Skin of body (tissue), 2 donors: ENCODE results near the gene RACGAP1. TPM values are rescaled to one million over a fixed set of nuclear protein-coding genes. Genes with fewer than 3 reads are reported as not detected.
A peak's percentile ranks its signal among the peaks of the same experiment; 100 is the strongest.

Experiments
- DNase-seq: peaks from one replicate; lab custom pipeline; 2025; lab: John Stamatoyannopoulos, UW
- total RNA-seq: library from RNA; depleted of rRNA; stranded (reverse); fragments of >200 nt; gene quantifications from one replicate; pipeline ENCODE4 v1.2.3, GENCODE V29; 2014

RACGAP1 gene, protein sequence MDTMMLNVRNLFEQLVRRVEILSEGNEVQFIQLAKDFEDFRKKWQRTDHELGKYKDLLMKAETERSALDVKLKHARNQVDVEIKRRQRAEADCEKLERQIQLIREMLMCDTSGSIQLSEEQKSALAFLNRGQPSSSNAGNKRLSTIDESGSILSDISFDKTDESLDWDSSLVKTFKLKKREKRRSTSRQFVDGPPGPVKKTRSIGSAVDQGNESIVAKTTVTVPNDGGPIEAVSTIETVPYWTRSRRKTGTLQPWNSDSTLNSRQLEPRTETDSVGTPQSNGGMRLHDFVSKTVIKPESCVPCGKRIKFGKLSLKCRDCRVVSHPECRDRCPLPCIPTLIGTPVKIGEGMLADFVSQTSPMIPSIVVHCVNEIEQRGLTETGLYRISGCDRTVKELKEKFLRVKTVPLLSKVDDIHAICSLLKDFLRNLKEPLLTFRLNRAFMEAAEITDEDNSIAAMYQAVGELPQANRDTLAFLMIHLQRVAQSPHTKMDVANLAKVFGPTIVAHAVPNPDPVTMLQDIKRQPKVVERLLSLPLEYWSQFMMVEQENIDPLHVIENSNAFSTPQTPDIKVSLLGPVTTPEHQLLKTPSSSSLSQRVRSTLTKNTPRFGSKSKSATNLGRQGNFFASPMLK
- total RNA-seq, result 32.4 TPM

DNA sequence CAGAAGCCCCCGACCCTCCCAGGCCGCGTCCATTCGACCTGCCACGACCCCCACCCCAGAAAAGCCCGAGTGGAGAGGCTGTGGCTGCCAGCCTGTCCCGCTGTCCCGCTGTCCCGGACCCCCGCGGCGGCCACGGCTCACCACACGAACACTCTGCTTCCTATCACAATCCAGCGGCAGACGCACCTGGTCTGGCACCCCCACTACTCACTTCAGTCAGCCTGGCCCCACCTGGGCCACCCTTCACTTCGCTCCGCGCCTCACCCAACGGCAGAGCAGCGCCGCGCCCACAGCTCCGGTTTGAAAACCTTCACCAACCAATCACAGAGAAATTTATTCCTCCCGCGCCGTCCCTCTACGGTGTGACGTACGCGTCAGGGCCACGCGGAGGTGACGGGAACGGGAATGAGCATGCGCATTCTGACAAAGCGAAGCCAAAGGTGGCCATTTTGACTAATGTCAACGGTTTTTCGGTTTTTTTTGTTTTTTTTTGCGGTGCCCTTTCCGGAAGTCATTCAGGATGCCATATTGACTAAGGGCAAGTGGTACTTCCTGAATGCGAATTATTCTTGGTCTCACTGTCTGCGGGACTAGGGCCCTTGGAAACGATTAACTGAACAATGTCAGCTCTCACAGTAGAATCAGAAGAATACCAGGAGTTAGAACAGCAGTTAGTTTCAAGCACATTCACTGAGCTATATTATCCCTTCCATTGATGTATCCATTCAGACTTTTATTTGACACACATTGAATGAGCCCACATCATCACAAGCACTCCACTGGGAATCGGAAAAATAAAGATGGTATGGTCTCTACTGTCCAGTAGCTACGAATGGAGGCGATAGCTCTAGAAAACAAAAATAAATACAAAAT is at the start of gene RACGAP1:
Gene RACGAP1 (minus strand): TSS at position 308 of the 873 bp plus-strand sequence. CDS start 8,779 bp downstream, outside the sequence.
- DNase-seq, result peak; percentile 99

DNA sequence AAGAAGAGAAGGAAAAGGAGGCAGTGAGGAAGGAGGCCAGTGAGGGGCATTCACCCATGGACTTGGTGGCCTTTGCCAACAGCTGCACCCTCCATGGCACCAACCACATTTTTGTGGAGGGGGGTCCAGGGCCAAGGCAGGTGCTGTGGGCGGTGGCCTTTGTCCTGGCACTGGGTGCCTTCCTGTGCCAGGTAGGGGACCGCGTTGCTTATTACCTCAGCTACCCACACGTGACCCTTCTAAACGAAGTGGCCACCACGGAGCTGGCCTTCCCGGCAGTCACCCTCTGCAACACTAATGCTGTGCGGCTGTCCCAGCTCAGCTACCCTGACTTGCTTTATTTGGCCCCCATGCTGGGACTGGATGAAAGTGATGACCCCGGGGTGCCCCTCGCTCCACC is 48.4 kb upstream of the RACGAP1 start:
- DNase-seq, result no peak

DNA sequence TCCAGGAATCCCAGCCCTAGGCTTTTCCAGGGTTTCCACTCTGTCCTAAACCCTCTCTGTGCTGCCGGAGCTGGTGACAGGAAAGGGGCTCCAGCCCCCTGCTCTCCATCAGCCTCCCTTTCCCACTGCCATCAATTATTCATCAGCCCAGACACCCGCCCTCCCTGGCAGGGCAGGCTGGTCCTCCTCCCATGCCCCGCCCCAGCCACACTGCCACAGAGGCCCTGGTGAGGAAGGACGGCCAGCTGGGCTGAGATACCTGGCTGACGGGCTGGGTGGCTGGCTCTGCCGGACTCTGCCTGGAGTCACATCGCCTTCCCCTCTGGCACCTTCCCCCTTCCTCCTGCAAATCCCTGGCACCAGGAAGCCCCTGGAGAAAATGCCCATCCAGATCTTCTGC is 47.9 kb upstream of the RACGAP1 start:
- no peak for DNase-seq

DNA sequence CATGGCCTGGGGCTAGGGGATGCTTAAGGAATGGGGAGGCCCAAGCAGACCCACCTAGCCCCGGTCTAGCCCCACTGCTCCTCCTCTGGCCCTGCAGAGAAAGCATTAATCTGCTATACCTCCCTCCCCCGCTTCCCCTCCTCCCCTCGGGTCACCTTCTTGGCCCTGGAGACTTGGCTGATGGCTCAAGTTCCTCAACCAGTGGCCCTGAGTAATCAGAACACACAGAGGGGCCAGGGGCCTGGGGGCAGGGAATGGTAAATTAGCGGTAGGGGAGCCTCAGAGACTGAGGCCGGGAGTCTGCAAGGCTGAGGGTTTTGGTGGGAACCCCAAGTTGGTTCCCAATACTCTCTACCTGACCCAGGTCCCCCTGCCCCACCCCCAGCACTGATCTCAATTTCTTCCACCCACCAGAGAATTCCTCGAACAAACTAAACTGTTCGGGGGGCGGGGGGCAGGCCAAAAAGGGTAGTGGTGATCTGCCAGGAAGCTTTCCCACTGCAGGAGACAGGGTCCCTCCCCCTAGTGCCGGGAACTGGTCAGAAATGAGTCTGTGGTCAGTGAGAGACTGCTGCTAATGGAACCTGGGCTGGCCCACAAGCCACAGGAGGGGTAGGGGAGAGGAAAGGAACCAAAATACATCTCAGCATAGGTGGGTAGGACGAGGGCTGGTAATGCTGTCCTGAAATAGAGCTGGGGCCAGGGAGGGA is 47.1 kb upstream of the RACGAP1 start:
- DNase-seq, result no peak

DNA sequence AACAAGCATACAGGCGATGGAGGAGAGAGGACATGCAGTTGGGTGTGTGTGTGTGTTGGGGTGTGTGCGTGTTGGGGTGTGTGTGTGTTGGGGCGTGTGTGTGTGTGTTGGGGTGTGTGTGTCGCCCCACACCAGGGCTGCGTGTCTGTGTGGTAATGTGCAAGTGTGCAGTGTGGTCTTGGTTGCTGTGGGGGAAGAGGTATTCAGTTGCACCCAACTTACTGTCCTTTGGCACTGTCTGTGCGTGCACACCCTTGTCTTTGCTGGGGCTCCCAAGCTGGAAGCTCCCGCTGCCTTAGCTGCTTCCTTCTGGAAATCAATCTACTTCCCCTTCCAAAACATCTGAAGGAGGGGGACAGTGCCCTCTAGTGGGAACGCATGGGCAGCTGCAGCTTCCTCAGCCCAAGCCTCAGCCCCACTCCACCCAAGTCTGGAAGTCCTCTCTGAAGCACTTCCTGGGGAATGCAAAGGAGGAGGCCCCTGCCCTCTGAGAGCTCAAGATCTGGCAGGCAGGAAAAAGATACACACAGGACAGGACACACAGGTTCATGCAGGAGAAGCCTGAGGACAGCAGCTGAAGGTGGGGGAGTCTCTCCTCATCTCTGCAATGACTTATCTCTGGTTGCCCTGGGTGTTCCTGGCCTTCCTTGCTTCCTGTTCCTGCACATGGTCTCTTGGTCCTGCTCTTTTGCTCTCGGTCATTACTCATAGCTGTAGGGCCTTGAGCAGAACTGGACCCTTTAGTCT is 45.2 kb upstream of the RACGAP1 start:
- DNase-seq, result peak; percentile 87

DNA sequence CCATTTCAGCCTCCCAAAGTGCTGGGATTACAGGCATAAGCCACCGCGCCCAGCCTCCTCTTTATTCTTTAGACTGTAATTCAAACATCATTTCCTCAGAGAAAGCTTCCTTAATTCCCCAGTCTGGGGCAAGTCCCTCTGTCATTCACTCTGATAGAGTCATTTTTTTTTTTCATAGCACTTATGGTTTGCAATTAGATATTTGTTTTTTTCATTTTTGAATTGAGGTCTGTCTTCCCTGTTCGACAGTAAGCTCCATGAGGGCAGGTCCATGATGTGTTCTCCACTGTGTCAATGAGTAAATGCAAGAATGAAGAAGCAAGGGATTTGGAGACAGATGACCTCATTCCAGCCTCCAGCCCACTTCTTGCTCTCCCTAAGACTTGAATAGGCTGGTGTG is 44.2 kb upstream of the RACGAP1 start:
- DNase-seq, result no peak

DNA sequence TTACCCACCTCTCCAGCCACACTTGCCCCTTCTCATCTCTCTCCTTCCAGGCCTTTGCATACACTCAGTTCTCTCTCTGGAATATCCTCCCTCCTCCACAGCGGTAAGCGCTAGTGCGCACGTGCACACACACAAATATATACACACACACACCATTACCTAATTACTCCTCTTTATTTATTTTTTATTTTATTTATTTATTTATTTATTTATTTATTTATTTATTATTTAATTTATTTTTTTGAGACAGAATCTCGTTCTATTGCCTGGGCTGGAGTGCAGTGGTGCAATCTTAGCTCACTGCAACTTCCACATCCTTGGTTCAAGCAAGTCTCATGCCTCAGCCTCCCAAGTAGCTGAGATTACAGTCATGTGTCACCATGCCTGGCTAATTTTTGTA is 43.8 kb upstream of the RACGAP1 start:
- no peak for DNase-seq

DNA sequence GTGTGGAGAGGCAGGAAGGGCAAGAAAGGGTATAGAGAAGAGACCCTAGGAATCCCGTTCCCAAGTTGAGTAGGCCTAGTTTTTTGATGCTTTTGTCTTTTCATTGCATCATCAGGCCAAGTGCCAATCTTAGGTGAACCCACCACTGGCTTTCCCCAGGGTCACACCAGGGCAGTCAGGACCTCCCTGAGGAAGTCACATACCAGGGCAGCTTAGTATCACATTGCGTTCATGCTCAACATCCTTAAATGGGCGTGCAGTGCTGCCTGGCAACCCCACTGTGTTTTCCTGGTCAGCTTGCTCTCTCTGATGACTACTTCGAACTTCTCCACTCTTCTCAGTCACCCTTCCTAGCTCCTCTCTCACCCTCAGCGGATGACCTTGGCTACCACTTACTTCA is 41.1 kb upstream of the RACGAP1 start:
- no peak for DNase-seq

DNA sequence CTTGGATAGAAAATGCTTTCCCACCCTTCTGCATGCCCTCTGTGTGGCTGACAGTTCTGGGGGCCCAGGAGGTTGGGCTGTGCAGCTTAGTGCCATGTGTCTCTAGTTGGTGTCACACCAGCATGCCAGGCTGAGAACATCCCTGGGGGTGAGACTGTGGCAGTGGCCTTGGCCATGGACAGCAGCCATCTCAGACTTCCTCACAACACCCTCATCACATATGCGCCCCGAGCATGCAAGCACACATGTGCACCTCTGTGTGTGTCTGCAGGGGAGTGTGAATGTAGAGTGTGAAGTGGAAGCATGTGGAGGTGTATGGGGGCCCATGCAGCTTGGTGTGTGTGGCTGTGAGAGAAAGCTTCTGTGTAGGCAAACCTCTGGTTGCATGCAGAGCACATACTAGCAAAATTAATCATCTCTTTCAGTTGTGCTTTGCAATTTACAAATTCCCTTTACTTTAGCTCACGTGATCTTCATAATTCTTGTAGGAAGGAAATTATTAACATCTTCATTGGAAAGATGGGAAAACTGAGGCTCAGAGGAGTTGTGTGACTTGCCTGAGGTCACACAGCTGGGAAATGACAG is 40.5 kb upstream of the RACGAP1 start:
- DNase-seq, result no peak

DNA sequence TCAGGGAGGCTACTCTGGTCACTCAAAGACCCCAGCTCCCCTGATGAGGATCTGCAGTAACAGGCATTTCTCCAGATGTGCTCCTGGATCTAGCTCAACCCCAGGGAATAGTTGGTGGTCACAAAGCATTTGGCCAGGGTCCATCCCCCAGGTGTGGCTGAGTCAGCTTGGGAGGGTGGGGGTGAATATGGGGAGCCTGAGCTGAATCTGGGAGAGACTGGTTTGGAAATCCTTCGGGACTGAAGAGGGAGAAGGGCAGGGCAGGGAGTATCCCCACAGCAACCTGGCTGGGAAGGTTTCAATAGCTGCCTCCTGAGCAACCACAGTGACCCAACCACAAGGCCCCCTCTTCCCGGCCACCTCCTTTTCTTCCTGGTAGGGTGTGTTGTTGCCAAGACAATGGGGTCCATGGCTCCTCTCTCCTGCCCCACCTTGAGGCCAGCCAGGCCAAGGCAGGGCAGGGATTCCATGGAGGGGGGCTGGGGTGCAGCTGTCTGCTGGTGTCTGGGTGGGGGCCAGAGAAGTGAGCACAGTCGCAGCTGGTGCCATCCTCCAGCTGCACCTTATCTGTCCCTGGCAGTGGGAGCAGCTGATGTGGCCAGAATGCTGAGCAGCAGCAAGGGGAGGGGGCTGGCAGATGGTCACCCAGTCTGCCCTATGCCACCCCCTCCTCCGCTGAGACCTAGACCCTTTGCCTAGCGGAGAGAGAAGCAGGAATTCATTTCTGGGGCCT is 37.6 kb upstream of the RACGAP1 start:
- no peak for DNase-seq

DNA sequence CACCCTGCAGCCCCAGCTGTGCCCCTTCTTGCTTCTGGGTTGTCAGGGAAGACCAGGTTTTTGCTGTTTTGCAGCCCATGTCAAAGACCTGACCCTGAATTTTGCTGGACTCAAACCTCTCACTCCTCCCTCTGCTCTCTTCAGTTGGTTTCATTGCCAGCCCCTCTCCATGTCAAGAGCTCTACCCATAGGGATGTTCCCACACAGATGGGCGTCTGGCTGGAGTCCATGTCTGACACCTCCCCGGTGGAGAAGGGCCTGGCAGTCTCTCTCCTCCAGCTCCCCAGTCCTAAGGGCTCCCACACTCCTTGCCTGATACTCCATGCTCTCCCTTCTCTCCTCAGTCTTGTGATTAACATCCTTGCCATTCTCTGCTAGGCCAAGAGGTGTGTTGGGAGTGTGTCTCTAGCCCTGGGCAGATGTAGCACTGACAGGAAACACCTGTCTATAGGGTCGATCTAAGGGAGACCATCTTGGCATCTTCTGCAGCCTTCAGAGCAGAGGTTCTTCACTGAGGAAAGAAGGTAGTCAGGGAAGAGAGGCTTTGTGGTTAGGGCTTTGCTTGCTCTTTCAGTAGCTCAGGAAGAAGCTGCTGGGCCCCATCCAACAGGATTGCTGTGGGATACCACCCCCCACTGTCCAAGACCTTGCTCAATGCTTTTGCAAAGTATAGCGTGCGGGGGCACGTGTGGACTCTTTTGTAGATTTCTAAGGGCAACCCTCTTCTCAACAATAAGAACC is 36.8 kb upstream of the RACGAP1 start:
- DNase-seq, result no peak

DNA sequence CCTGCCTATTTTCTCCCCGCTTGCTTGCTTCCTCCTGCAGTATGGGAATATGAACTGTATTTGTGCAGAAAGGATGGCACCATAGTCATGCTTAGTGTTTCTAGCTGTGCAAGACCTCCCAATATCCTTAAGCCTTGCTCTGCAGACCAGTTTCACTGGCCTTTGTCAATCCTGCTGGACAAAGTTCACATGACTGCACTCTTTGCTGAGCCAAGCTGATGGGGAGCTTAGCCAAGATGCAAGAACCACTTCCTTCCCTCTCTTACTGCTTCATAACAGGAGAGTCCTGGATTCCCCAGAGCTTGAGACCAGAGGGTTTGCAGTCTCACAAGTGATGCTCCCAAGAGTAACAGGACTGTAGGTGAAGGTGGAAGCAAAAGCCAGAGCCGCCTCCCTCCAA is 35.9 kb upstream of the RACGAP1 start:
- DNase-seq, result no peak

DNA sequence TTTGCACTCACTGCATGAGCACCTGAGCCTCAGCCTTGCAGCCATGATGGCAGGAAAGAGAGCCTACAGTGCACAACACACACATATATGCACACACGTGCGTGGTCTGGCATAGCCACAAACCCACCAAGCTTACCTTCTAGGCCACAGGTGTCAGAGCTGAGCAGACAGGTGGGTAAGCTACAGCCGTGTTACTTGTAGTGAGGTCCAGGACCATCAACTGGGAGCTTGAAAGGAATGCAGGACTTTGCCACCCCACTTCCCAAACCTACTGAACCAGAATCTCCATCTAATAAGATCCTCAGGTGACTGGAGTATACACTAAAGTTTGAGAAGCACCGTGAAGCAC is 34.8 kb upstream of the RACGAP1 start:
- no peak for DNase-seq

DNA sequence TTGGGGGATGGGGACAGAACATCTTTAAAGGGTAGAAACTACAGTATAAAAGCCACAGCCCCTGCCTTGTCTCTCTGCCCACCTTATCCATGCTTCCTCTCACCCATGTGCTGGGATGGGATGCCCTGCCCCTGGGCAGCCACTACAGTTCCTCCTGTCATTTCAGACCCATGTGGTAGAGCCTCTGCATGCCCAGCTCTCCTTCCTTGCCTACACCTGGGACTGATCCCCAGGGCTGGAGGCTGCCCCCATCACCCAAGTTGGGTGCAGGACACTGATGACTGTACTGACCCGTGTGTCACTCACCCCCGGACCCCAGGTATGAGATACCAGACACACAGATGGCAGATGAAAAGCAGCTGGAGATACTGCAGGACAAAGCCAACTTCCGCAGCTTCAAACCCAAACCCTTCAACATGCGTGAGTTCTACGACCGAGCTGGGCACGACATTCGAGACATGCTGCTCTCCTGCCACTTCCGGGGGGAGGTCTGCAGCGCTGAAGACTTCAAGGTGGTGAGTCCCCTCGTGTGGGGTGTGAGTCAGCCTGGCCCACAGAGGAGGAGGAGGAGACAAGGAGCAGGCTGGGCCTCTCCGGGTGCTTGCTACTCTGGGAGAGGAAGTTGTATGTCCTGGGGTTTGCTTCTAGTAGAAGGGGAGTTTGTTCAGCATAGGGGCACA is 34.3 kb upstream of the RACGAP1 start:
- no peak for DNase-seq

DNA sequence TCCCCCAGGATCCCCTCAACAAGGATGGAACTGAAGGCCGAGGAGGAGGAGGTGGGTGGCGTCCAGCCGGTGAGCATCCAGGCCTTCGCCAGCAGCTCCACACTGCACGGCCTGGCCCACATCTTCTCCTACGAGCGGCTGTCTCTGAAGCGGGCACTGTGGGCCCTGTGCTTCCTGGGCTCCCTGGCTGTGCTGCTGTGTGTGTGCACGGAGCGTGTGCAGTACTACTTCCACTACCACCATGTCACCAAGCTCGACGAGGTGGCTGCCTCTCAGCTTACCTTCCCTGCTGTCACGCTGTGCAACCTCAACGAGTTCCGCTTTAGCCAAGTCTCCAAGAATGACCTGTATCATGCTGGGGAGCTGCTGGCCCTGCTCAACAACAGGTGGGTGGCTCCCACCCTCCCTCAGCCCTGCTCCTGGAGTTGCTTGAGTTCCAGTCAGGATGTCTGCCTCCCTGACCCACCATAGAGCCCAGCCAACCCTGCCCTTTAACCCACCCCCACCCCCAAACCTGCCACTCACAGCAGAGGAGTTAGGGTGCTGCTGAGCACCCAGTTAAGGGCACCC is 33.5 kb upstream of the RACGAP1 start:
- no peak for DNase-seq

DNA sequence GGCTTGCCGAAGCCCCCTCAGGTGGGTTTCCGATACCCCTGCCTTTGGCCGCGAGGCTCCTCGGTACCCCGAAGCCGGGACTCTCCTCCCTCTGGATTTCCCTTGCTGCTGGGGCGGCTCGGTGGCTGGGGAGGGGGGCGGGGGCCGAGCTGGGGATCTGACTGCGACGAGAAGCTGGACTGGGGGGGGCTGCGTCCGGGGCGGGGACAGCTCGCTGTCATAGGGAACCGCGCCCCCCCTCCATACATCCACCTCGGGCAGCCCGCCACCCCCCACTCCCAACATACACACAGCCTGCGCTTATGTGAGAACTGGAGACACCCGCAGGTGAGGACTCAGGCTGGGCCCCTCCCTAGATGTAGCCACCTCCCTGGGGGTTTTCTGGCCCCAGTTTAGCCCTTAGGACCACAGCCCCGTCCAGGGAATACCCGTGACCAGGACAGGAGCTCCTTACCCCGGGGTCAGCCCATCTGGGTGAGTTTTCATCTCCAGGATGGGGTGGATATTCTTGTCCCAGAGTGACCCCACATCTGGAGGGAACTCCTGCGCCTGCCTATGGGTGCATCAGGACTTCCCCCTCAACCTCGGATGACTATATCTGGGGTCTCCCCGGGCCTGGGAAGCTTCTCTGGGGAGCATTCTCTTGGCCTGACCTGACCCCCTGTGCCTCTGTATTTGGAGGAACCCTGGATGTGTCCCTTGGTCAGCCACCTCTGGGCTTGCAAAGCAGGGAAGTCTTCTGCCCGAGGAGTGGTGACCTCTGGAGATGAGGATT is 32.8 kb upstream of the RACGAP1 start:
- no peak for DNase-seq
